ENCODE results near the gene PRRG4.
A peak's percentile ranks its signal among the peaks of the same experiment; 100 is the strongest.
"Not testable (repeated sequence)": the region's sequence is repeated elsewhere in the genome, so short reads cannot be mapped to it uniquely, and the experiment has no call there.

PRRG4 gene

GRCh38 chr11:32831221-32831620, 1.5 kb downstream of the PRRG4 start:
- no peak for DNase-seq

GRCh38 chr11:32833921-32834320, 4.2 kb downstream of the PRRG4 start:
- no peak for DNase-seq

GRCh38 chr11:32836946-32837345, 7.2 kb downstream of the PRRG4 start:
- no peak for DNase-seq

- DNase-seq, result no peak
Observed at GRCh38 chr11:32838505-32839274, 9.0 kb downstream of the PRRG4 start.

GRCh38 chr11:32839308-32839707, 9.6 kb downstream of the PRRG4 start:
- DNase-seq, result no peak

- DNase-seq, result no peak
Observed at GRCh38 chr11:32840587-32840986, 10.9 kb downstream of the PRRG4 start.

GRCh38 chr11:32843544-32843943, 13.8 kb downstream of the PRRG4 start:
- no peak for DNase-seq

- no peak for DNase-seq
Observed at GRCh38 chr11:32847511-32847910, 17.8 kb downstream of the PRRG4 start.

GRCh38 chr11:32849761-32850160, 20.0 kb downstream of the PRRG4 start:
- no peak for DNase-seq

- DNase-seq, result no peak
Observed at GRCh38 chr11:32851251-32851650, 21.5 kb downstream of the PRRG4 start.

GRCh38 chr11:32852207-32852606, 22.5 kb downstream of the PRRG4 start:
- no peak for DNase-seq

GRCh38 chr11:32855601-32856000, 25.9 kb downstream of the PRRG4 start:
- no peak for DNase-seq

- DNase-seq, result no peak
Observed at GRCh38 chr11:32858731-32859130, 29.0 kb downstream of the PRRG4 start.

GRCh38 chr11:32861850-32862577, 32.3 kb downstream of the PRRG4 start:
- DNase-seq, result no peak

- no peak for DNase-seq
Observed at GRCh38 chr11:32864555-32864954, 34.8 kb downstream of the PRRG4 start.

GRCh38 chr11:32868752-32869151, 39.0 kb downstream of the PRRG4 start:
- DNase-seq, result not testable (repeated sequence)

- DNase-seq, result peak; percentile 13 to 37
Observed at GRCh38 chr11:32870676-32871075, 40.9 kb downstream of the PRRG4 start.

GRCh38 chr11:32874132-32874531, 44.4 kb downstream of the PRRG4 start:
- DNase-seq, result no peak

- no peak for DNase-seq
Observed at GRCh38 chr11:32881286-32881685, 51.6 kb downstream of the PRRG4 start.

GRCh38 chr11:32883421-32883820, 53.7 kb downstream of the PRRG4 start:
- DNase-seq, result no peak

- no peak for DNase-seq
Observed at GRCh38 chr11:32884023-32884422, 54.3 kb downstream of the PRRG4 start.

- DNase-seq, result no peak
Observed at GRCh38 chr11:32884770-32885384, 55.1 kb downstream of the PRRG4 start.

- DNase-seq, result no peak
Observed at GRCh38 chr11:32885556-32885955, 55.8 kb downstream of the PRRG4 start.

- DNase-seq, result no peak
Observed at GRCh38 chr11:32886180-32886579, 56.5 kb downstream of the PRRG4 start.

Measured in activated CD4-positive, alpha-beta T cell treated with anti-CD3 and anti-CD28 coated beads for 4 hours (primary cell).